HG02852 (cell line): ENCODE measurements around the gene TSPAN33.
"Not testable (repeated sequence)": the region's sequence is repeated elsewhere in the genome, so short reads cannot be mapped to it uniquely, and the experiment has no call there.

Experiments
- ATAC-seq: cut with Tn5 transposase; IDR thresholded peaks from one replicate; pipeline ENCODE4 v1.9.1; 2021; ENCODE audit warnings: mild to moderate bottlenecking, moderate library complexity; ENCODE audit not compliant: unreplicated experiment

The TSPAN33 gene

GRCh38 chr7:129205126-129205818, 60.8 kb downstream of the TSPAN33 start:
- no peak for ATAC-seq

GRCh38 chr7:129205987-129206785, 61.7 kb downstream of the TSPAN33 start:
- ATAC-seq, result no peak

- ATAC-seq, result no peak
Observed at GRCh38 chr7:129208667-129209066, 64.2 kb downstream of the TSPAN33 start.

- ATAC-seq, result no peak
Observed at GRCh38 chr7:129209067-129209926, 64.8 kb downstream of the TSPAN33 start.

- peak; percentile 72 for ATAC-seq
Observed at GRCh38 chr7:129210256-129210988, 65.9 kb downstream of the TSPAN33 start.

GRCh38 chr7:129210989-129211312, 66.4 kb downstream of the TSPAN33 start:
- ATAC-seq, result no peak

GRCh38 chr7:129212126-129212525, 67.6 kb downstream of the TSPAN33 start:
- no peak for ATAC-seq

GRCh38 chr7:129212596-129212995, 68.1 kb downstream of the TSPAN33 start:
- no peak for ATAC-seq

GRCh38 chr7:129213828-129214227, 69.3 kb downstream of the TSPAN33 start:
- no peak for ATAC-seq

GRCh38 chr7:129215691-129216090, 71.2 kb downstream of the TSPAN33 start:
- ATAC-seq, result not testable (repeated sequence)

GRCh38 chr7:129216101-129216715, 71.7 kb downstream of the TSPAN33 start:
- ATAC-seq, result not testable (repeated sequence)

- not testable (repeated sequence) for ATAC-seq
Observed at GRCh38 chr7:129216821-129217416, 72.4 kb downstream of the TSPAN33 start.

- peak; percentile 64 for ATAC-seq
Observed at GRCh38 chr7:129218514-129219062, 74.1 kb downstream of the TSPAN33 start.

GRCh38 chr7:129219166-129219565, 74.7 kb downstream of the TSPAN33 start:
- not testable (repeated sequence) for ATAC-seq
